Measurements from ENCODE around the gene GJB1. TPM values are rescaled to one million over a fixed set of nuclear protein-coding genes. Genes with fewer than 3 reads are reported as not detected.
A peak's percentile ranks its signal among the peaks of the same experiment; 100 is the strongest.

GJB1 gene
- total and polyA plus RNA-seq, 8 donors = 0.21 to 6.6 (median 5.0) TPM

GRCh38 chrX:71245159-71245558 lies 22.1 kb downstream of the GJB1 start:
- Histone ChIP-seq H3K36me3 (peaks cover 0 to 89% of the 10 kb centered on the region in 2 donors), H3K27me3 (no peaks in the 10 kb centered on the region), H3K9me3 (no peaks in the 10 kb centered on the region), H3K4me1 (no peaks in the 10 kb centered on the region), H3K27ac (no peak overlapping the region), H3K4me3 (no peak overlapping the region)
- intact Hi-C loops (cut with DNase I) = no loop called here
- no peak for ATAC-seq
- TF ChIP-seq CTCF (IDR thresholded peaks at IDR 0.05) = no peak
- DNase-seq = no peak

DNA sequence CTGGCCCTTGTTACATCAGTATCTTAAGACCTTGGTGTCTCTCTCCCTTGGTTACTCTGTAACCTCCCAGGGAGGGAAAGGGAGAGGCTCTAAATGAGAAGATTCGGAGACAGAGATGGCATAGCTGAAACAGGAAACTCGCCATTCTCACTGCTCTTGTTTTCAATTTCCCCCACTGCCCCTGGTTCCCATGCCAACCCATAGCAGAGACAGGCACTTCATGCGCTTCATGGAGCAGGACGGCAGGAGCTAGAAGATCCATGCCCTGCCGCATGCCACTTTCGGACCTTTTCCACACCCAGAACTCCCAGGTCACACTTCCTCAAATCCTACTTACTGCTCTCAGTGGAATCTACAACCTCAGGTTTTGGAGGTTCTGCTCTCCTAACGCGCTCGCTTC lies 27.8 kb downstream of the GJB1 start:
- H3K27ac ChIP-seq = no peak overlapping the region
- H3K36me3 ChIP-seq = peaks cover 0 to 38% of the 10 kb centered on the region in 2 donors
- intact Hi-C loops (cut with DNase I) = no loop called here
- no peak overlapping the region for H3K4me3 ChIP-seq
- no peaks in the 10 kb centered on the region for H3K27me3 ChIP-seq
- peaks cover 0 to 20% of the 10 kb centered on the region in 2 donors for H3K4me1 ChIP-seq
- no peak for DNase-seq
- no peaks in the 10 kb centered on the region for H3K9me3 ChIP-seq
- no peak for TF ChIP-seq CTCF (IDR thresholded peaks at IDR 0.05)
- no peak for ATAC-seq

DNA sequence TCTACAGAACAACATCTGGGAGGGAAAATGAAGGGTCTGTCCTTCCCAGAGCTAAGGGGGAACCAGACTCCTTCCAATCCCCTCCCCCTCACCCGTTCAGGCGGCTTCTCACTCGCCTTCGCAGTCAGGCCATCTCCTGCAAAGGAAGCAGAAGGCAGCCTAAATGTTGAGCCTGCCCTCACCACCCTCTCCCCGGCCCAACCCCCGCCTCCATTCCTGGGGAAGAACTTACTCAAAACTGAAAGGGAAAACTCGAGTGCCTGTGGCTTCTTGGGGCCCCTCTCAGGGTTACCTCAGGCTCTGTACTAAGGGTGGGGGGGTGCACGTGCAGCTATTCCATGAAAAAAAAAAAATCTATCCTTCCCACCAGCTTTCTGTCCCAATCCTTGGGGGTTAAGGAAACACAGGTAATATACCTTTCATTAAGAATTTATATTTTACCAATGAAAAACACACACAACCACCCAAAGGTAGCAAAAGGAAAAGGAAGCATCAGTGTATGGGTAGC lies 28.5 kb downstream of the GJB1 start:
- Histone ChIP-seq H3K27me3 (no peaks in the 10 kb centered on the region), H3K4me1 (peaks cover 0 to 21% of the 10 kb centered on the region in 2 donors), H3K36me3 (peaks cover 0 to 36% of the 10 kb centered on the region in 2 donors), H3K9me3 (no peaks in the 10 kb centered on the region), H3K27ac (no peak overlapping the region), H3K4me3 (no peak overlapping the region)
- intact Hi-C loops (cut with DNase I) = no loop called here
- no peak for DNase-seq
- no peak for ATAC-seq
- TF ChIP-seq CTCF (IDR thresholded peaks at IDR 0.05) = no peak

DNA sequence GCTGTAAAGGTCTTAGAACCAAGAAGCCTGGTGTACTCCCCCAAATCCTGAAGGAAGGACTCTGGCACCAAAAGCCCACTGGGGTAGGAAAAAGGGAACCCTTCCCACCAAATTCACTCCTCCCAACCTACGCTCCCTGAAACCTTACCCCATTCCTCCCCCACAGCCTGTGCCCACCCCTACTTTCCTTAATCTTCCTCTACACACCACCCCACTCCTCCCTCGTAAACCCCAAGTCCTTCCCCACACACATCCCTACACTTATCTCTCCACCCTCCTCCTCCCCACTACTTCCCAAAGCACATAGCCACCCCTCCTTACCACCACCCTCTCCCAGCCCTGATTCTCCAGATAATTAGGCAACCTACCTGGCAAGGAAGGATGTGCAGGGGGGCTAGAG lies 29.2 kb downstream of the GJB1 start:
- TF ChIP-seq CTCF (IDR thresholded peaks at IDR 0.05) = no peak
- DNase-seq (no peak), ATAC-seq (no peak)
- Histone ChIP-seq H3K36me3 (peaks cover 0 to 34% of the 10 kb centered on the region in 2 donors), H3K9me3 (no peaks in the 10 kb centered on the region), H3K4me1 (peaks cover 0 to 21% of the 10 kb centered on the region in 2 donors), H3K4me3 (no peak overlapping the region), H3K27ac (no peak overlapping the region), H3K27me3 (no peaks in the 10 kb centered on the region)
- intact Hi-C loops (cut with DNase I) = no loop called here

DNA sequence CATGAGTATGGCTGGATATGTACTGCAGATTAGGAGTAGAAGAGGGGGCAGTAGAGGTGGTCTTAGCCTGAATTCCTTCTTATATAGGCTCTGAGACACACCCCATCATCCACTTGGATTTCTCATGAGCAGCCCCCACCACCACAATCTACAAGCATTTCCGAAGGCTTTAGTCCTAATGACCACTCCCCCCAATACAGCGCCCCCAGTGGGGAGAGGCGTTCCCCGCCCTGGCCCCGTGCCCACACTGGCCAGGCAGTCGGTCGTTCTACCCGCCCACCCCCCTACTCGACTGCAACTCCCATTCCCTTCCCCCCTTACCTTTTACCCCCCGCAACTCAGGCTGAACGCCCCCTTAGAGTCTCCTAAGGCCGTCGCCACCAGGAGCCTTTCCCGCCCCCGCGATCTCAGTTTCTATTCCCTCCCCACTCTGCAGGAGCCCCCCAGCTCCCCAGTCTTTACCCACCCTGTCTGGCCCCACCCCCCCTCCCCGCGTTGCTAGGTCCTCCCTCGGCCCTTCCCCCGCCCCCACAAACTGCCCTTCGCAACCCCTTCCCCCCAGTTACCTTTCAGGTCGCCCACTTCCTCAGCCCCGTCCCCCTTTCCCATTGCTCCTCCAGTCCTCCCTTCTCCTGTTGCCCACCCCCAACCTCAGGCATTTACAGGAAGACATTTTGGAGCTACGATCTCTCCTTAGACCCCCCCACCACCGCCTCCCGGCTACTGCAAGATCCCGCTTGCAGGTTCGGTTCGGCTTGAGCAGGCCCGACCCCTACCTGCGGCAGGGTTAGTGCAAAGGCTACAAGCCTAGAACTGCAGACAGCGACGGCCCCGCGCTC lies 30.4 kb downstream of the GJB1 start:
- Histone ChIP-seq H3K4me1 (peaks cover 0 to 21% of the 10 kb centered on the region in 2 donors), H3K36me3 (peaks cover 0 to 21% of the 10 kb centered on the region in 2 donors), H3K27me3 (no peaks in the 10 kb centered on the region), H3K27ac (peak overlapping the region; percentile 72 to 83), H3K4me3 (peak overlapping the region; percentile 45 to 55), H3K9me3 (no peaks in the 10 kb centered on the region)
- intact Hi-C loops (cut with DNase I) = no loop called here
- ATAC-seq (no peak), DNase-seq (peak in 2 of 4 donors; percentile 14 to 67)
- TF ChIP-seq CTCF (IDR thresholded peaks at IDR 0.05) = peak; percentile 18 to 32
